Measurements from ENCODE around the gene SPINT1. TPM values are rescaled to one million over a fixed set of nuclear protein-coding genes. Genes with fewer than 3 reads are reported as not detected.

Gene SPINT1
- total RNA-seq, 4 donors from 2014 or later, result 303 to 430 (median 372) TPM

GRCh38 chr15:40906091-40906990 is 62.5 kb downstream of the SPINT1 start:
- Histone ChIP-seq H3K9me3 (no peaks in the 10 kb centered on the region), H3K27me3 (no peaks in the 10 kb centered on the region), H3K4me3 (peak overlapping the region; percentile 43), H3K36me3 (peaks cover 27% of the 10 kb centered on the region), H3K4me1 (peaks cover 59% of the 10 kb centered on the region), H3K27ac (peak overlapping the region; percentile 78)
- WGBS, result 8% methylated on average over 10 of the region's 36 CpGs
- TF ChIP-seq POLR2AphosphoS5 (IDR thresholded peaks at IDR 0.05) (peak in 1 of 3 donors; percentile 10), POLR2A (IDR thresholded peaks at IDR 0.05) (no peak), EP300 (IDR thresholded peaks at IDR 0.05) (no peak)
- TF ChIP-seq, protein P1, sequence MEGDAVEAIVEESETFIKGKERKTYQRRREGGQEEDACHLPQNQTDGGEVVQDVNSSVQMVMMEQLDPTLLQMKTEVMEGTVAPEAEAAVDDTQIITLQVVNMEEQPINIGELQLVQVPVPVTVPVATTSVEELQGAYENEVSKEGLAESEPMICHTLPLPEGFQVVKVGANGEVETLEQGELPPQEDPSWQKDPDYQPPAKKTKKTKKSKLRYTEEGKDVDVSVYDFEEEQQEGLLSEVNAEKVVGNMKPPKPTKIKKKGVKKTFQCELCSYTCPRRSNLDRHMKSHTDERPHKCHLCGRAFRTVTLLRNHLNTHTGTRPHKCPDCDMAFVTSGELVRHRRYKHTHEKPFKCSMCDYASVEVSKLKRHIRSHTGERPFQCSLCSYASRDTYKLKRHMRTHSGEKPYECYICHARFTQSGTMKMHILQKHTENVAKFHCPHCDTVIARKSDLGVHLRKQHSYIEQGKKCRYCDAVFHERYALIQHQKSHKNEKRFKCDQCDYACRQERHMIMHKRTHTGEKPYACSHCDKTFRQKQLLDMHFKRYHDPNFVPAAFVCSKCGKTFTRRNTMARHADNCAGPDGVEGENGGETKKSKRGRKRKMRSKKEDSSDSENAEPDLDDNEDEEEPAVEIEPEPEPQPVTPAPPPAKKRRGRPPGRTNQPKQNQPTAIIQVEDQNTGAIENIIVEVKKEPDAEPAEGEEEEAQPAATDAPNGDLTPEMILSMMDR (IDR thresholded peaks at IDR 0.05), result peak; percentile 43 to 87
- DNase-seq (ENCODE audit: low spot score in 2 of 2), result peak; percentile 91

DNA sequence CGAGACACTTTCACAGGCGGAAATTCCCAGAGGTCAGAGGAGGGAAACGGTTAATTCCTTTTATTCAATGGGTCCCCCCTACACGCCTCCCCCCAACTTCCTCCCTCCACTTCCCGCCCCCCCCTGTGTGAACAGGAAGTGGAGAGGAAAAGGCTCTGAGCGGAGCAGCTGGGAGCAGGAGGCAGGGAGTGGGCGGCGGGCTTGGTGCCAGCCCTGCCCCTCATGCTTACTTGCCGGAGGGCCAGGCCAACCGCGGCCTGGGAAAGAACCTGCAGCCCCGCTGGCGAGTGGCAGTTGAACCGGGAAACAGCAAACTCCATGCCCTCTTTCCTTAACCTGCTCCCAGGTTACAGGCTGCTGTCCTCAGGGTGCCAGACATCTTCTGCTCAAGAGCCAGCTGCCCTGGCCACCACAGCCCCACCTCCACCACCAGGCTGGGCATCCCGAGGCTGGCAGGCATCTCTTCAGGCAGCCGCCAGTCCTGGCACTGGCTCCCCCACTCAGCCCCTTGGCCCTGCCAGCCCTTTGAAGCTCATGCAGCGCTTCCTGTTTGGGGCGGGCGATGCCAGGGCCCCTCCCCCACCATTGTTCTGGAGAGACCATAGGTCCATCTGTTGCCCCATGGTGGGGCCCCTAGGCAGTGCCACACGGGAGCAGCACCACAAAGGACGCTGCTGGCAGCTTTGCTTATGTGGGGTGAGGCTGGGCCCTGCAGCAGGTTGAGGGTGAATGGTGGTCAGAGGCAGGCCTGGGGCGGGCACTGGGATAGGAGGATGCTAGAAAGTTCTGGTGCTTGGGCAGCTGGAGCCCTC is 63.3 kb downstream of the SPINT1 start:
- Histone ChIP-seq H3K36me3 (peaks cover 18% of the 10 kb centered on the region), H3K9me3 (no peaks in the 10 kb centered on the region), H3K4me1 (peaks cover 57% of the 10 kb centered on the region), H3K27ac (peak overlapping the region; percentile 78), H3K27me3 (no peaks in the 10 kb centered on the region), H3K4me3 (peak overlapping the region; percentile 43)
- no peak for DNase-seq (ENCODE audit: low spot score in 2 of 2)
- WGBS, result 0% methylated on average over 2 of the region's 22 CpGs
- TF ChIP-seq EP300 (IDR thresholded peaks at IDR 0.05), result no peak
- peak in 1 of 3 donors; percentile 24 for TF ChIP-seq POLR2AphosphoS5 (IDR thresholded peaks at IDR 0.05)
- TF ChIP-seq, protein P1 (IDR thresholded peaks at IDR 0.05), result no peak
- TF ChIP-seq POLR2A (IDR thresholded peaks at IDR 0.05), result no peak

Other genes starting within 250 kb of the SPINT1 start
- gene KNL1, start 249.8 kb upstream of the SPINT1 start, total RNA-seq, result 1 to 10 TPM; 2.5 to 4.9 (median 3.1) TPM
- 1 to 10 TPM in 2 of 4 donors, under 1 TPM in 2; 0.64 to 2.2 (median 1.1) TPM for gene RAD51, start 148.9 kb upstream of the SPINT1 start, total RNA-seq
- 10 to 100 TPM; 25.4 to 44.8 (median 35.6) TPM for gene RMDN3, start 88.8 kb upstream of the SPINT1 start, total RNA-seq
- gene GCHFR, start 80.0 kb upstream of the SPINT1 start, total RNA-seq, result 10 to 100 TPM; 39.4 to 70.3 (median 56.2) TPM
- gene C15orf62, start 74.1 kb upstream of the SPINT1 start, total RNA-seq, result 10 to 100 TPM in 3 of 4 donors, 1 to 10 TPM in 1; 6.8 to 25.2 (median 19.6) TPM
- 10 to 100 TPM; 33.3 to 57.1 (median 37.9) TPM for gene ZFYVE19, start 37.0 kb upstream of the SPINT1 start, total RNA-seq
- 10 to 100 TPM; 20.4 to 40.2 (median 30.3) TPM for gene DNAJC17, start 36.6 kb upstream of the SPINT1 start, total RNA-seq
- gene PPP1R14D, start 15.3 kb upstream of the SPINT1 start, total RNA-seq, result not detected
- gene RHOV, start 30.2 kb downstream of the SPINT1 start, total RNA-seq, result 10 to 100 TPM; 46.9 to 96.3 (median 79.7) TPM
- gene VPS18, start 50.4 kb downstream of the SPINT1 start, total RNA-seq, result 10 to 100 TPM; 15.0 to 24.9 (median 19.7) TPM
- 1 to 10 TPM in 3 of 4 donors, under 1 TPM in 1; 0.47 to 5.3 (median 2.6) TPM for gene DLL4, start 85.3 kb downstream of the SPINT1 start, total RNA-seq
- gene CHAC1, start 109.4 kb downstream of the SPINT1 start, total RNA-seq, result 1 to 10 TPM in 3 of 4 donors, not detected in 1; 2.6 to 10.0 (median 3.3) TPM